Loucy (cell line): ENCODE measurements around the gene TSPO2.

Experiments used
- H2AFZ ChIP-seq: fragments of 200-600 bp; sonication (generic); 2 replicates; pipeline ENCODE4 v1.6.0; 2016; ENCODE audit warnings: antibody characterized with exemption, mild to moderate bottlenecking, low read length, moderate library complexity
- H3F3A ChIP-seq: fragments of 200-600 bp; 2 replicates; pipeline ENCODE4 v1.6.0; 2016; ENCODE audit warnings: antibody characterized with exemption, low read depth, mild to moderate bottlenecking
- H3K27me3 ChIP-seq: fragments of 200-600 bp; sonication (generic); 2 replicates; pipeline ENCODE4 v1.6.1; 2014; ENCODE audit warnings: low read length, mild to moderate bottlenecking; ENCODE audit not compliant: insufficient read depth, poor library complexity, severe bottlenecking
- H3K36me3 ChIP-seq: fragments of 200-600 bp; sonication (generic); 2 replicates; pipeline ENCODE4 v1.6.1; 2016; ENCODE audit warnings: low read length; ENCODE audit not compliant: insufficient read depth
- H3K4me1 ChIP-seq: fragments of 200-600 bp; sonication (generic); 2 replicates; pipeline ENCODE4 v1.5.1; 2014; ENCODE audit warnings: low read length, mild to moderate bottlenecking; ENCODE audit not compliant: insufficient read depth, poor library complexity, severe bottlenecking
- H3K4me2 ChIP-seq: fragments of 200-600 bp; sonication (generic); 2 replicates; pipeline ENCODE4 v1.6.0; 2014; ENCODE audit warnings: antibody characterized with exemption, low read length, low read depth, mild to moderate bottlenecking; ENCODE audit not compliant: poor library complexity, severe bottlenecking
- H3K4me3 ChIP-seq: fragments of 200-600 bp; sonication (generic); 2 replicates; pipeline ENCODE4 v1.5.1; 2014; ENCODE audit warnings: low read length, mild to moderate bottlenecking, mixed read lengths; ENCODE audit not compliant: poor library complexity, severe bottlenecking
- H3K79me2 ChIP-seq: fragments of 200-600 bp; sonication (generic); 2 replicates; pipeline ENCODE4 v1.6.1; 2014; ENCODE audit warnings: low read length; ENCODE audit not compliant: insufficient read depth
- H3K9ac ChIP-seq: fragments of 200-600 bp; sonication (generic); 2 replicates; pipeline ENCODE4 v1.6.0; 2014; ENCODE audit warnings: mild to moderate bottlenecking, low read depth, low read length, moderate library complexity; ENCODE audit not compliant: poor library complexity, severe bottlenecking
- H3K9me2 ChIP-seq: fragments of 200-600 bp; sonication (generic); replicated peaks from 2 replicates; pipeline ENCODE4 v1.6.1; 2016; ENCODE audit warnings: low read depth, low read length, mixed read lengths
- H3K9me3 ChIP-seq: fragments of 200-600 bp; sonication (generic); 2 replicates; pipeline ENCODE4 v1.6.1; 2014; ENCODE audit warnings: mild to moderate bottlenecking, antibody characterized with exemption, low read length, low read depth; ENCODE audit not compliant: insufficient read depth
- H4K20me1 ChIP-seq: fragments of 200-600 bp; sonication (generic); 2 replicates; pipeline ENCODE4 v1.6.0; 2014; ENCODE audit warnings: antibody characterized with exemption, low read length, mild to moderate bottlenecking; ENCODE audit not compliant: insufficient read depth, poor library complexity, severe bottlenecking
- EZH2phosphoT487 ChIP-seq: fragments of 200-600 bp; IDR thresholded peaks from 2 replicates; pipeline ENCODE4 v1.6.1; 2018; ENCODE audit warnings: antibody characterized with exemption, mild to moderate bottlenecking, moderate library complexity, borderline replicate concordance
- TF ChIP-seq, protein P1 (sequence below): fragments of 200-600 bp; sonication (generic); conservative IDR thresholded peaks from 2 replicates; pipeline ENCODE4 v1.5.1; 2014; ENCODE audit warnings: mild to moderate bottlenecking, antibody characterized with exemption, low read length

The TSPO2 gene

DNA sequence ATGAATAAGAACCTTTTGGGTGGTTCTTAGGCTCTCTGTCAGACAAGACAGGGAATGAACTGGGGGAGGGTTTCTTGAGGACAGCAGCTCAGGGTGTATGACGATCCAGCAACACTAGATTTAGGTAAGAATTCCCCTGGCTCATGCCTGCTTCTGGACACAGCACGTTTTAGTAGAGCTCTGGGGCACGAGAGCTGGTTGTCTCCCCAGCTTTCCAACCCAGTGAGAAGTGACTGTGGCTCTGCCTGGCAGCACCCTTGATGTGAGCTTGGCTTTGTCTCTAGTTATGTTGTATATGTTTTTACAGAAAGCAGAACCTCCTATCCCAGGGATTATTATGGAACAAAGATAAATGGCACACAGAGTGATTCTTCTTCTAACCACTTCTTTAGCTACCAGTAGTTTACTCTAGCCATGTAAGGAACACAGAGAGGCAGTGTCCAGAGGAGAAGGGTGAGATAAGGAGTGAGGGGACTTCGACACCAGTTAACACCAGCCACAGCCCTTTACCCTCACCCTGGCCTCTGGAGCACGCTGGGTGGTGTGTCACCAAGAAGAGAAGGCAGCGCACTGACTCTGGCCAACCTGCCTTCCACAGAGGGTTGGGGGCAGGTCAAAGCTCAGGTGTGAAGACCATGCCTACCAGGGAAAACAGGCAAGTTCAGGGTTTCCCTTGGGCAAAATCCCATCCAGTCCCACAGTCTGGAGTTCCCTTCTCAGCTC is 14.7 kb downstream of the TSPO2 start:
- Histone ChIP-seq H3K9me3 (no peaks in the 10 kb centered on the region), H3K4me3 (no peak overlapping the region), H3K9me2 (no peaks in the 10 kb centered on the region), H4K20me1 (no peaks in the 10 kb centered on the region), H3K4me2 (no peak overlapping the region), H2AFZ (no peak overlapping the region), H3K36me3 (no peaks in the 10 kb centered on the region; the same call in 1 of the 2 replicates), H3F3A (no peaks in the 10 kb centered on the region), H3K9ac (no peak overlapping the region), H3K27me3 (no peaks in the 10 kb centered on the region), H3K79me2 (no peaks in the 10 kb centered on the region), H3K4me1 (peaks cover 42% of the 10 kb centered on the region)
- TF ChIP-seq, protein P1, sequence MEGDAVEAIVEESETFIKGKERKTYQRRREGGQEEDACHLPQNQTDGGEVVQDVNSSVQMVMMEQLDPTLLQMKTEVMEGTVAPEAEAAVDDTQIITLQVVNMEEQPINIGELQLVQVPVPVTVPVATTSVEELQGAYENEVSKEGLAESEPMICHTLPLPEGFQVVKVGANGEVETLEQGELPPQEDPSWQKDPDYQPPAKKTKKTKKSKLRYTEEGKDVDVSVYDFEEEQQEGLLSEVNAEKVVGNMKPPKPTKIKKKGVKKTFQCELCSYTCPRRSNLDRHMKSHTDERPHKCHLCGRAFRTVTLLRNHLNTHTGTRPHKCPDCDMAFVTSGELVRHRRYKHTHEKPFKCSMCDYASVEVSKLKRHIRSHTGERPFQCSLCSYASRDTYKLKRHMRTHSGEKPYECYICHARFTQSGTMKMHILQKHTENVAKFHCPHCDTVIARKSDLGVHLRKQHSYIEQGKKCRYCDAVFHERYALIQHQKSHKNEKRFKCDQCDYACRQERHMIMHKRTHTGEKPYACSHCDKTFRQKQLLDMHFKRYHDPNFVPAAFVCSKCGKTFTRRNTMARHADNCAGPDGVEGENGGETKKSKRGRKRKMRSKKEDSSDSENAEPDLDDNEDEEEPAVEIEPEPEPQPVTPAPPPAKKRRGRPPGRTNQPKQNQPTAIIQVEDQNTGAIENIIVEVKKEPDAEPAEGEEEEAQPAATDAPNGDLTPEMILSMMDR: no peak
- no peak for TF ChIP-seq EZH2phosphoT487

DNA sequence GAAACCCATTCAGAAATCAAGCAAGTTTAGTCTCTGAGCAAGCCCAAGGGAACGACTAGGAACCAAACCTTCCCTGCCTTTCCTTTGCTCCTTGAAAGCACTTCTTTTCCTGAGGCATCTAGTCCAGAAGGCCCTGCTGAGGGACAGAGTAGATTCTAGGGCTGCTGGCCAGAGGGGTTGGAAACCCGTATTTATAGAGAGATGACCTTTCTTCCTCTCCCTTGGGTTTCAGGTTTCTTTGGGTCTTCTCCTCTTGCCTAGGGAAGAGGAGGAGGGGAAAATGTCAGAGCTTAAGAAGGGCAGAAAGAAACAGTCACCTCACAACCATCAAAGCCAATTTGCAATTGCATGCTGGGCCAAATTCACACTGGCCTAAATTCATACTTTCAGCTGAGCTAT is 16.5 kb downstream of the TSPO2 start:
- H2AFZ ChIP-seq: peak overlapping the region; percentile 63; the same call in 1 of the 2 replicates

DNA sequence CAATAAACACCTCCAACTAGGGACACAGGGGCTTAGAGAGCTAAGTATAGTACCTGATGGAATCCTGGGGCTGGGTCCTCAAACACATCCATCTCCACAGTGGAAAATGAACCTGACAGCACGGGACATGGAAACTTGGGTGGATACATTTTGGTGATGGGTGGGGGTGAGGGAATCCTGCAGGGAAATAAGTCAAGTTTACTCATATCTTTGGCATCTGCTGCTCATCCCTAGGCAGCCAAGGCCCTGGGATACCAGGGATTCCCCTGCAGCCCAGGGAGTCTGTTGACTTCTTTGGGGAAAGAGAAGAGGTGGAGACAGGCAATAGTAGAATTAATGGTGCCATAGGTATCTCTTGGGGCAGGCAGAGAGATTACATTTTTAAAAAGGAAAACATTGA is 17.3 kb downstream of the TSPO2 start:
- Histone ChIP-seq H3K36me3 (no peaks in the 10 kb centered on the region; the same call in 1 of the 2 replicates), H4K20me1 (no peaks in the 10 kb centered on the region), H3K9ac (no peak overlapping the region), H3K9me3 (no peaks in the 10 kb centered on the region), H3K4me3 (no peak overlapping the region), H3F3A (no peaks in the 10 kb centered on the region), H3K4me2 (no peak overlapping the region), H3K9me2 (no peaks in the 10 kb centered on the region), H3K4me1 (peaks cover 25% of the 10 kb centered on the region), H3K79me2 (no peaks in the 10 kb centered on the region), H2AFZ (no peak overlapping the region), H3K27me3 (no peaks in the 10 kb centered on the region)
- TF ChIP-seq EZH2phosphoT487: no peak
- TF ChIP-seq, protein P1: no peak

More for the DNA sequence above, 16.5 kb downstream of the TSPO2 start:
- Histone ChIP-seq H3K4me2 (no peak overlapping the region), H3K27me3 (no peaks in the 10 kb centered on the region), H3F3A (no peaks in the 10 kb centered on the region), H3K79me2 (no peaks in the 10 kb centered on the region), H3K9ac (no peak overlapping the region), H3K9me3 (no peaks in the 10 kb centered on the region), H3K36me3 (no peaks in the 10 kb centered on the region; the same call in 1 of the 2 replicates), H3K9me2 (no peaks in the 10 kb centered on the region), H3K4me3 (no peak overlapping the region), H4K20me1 (no peaks in the 10 kb centered on the region), H3K4me1 (peaks cover 26% of the 10 kb centered on the region)
- no peak for TF ChIP-seq EZH2phosphoT487
- TF ChIP-seq, protein P1: no peak
